ENCODE data around the gene GXYLT2. TPM values are rescaled to one million over a fixed set of nuclear protein-coding genes. Genes with fewer than 3 reads are reported as not detected.

GXYLT2 gene
- total and polyA plus RNA-seq, 2 experiments from 2014 or later: 2.0 to 5.8 TPM

DNA sequence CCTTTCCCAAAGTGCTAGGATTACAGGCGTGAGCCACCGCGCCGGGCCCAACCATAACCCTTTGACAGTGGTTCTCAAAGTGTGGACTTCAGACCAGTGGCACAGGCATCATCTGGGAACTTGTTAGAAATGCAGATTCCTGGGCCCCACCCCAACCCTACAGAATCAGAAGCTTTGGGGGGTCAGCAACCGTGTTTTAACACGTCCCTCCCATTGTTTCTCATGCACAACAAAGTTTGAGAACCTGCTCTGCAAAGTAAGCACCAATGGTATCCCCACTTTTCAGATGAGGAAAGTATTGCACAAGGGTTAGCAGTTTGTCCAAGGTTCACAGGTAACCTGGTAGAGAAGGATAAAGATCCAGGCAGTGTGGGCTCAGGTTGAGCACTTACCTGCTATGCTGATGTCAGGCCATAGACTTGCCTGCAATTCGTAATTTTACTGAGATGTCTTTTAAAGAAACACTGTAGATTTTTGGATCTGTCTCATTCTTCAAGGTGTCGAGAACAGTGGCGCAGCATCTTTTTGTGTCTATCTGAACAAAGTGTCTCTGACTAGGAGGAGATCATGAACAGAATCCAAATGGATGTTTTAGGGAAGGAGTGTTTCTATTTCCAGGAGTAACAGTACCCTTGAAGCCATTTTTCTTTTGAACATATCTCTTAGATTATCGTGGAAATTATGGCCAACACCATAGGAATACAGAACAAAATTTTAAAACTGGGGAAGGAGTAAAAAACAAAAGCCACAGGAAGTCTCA lies 2.5 kb downstream of the GXYLT2 start:
- Histone ChIP-seq H3K4me2 (no peak overlapping the region), H3K4me3 (no peak overlapping the region), H3K27me3 (ENCODE audit: insufficient read depth) (peaks cover 45% of the 10 kb centered on the region), H4K20me1 (replicated peaks; ENCODE audit: insufficient read depth) (peaks cover 5% of the 10 kb centered on the region; the same call in 1 of the 2 replicates), H3K27ac (ENCODE audit: low read depth) (no peak overlapping the region), H3K9me2 (ENCODE audit: insufficient read depth) (no peaks in the 10 kb centered on the region), H3K79me2 (replicated peaks; ENCODE audit: insufficient read depth) (no peaks in the 10 kb centered on the region), H2AFZ (no peak overlapping the region), H3F3A (replicated peaks; ENCODE audit: low read depth) (no peaks in the 10 kb centered on the region), H3K36me3 (ENCODE audit: insufficient read depth) (no peaks in the 10 kb centered on the region), H3K4me1 (ENCODE audit: insufficient read depth) (peaks cover 20% of the 10 kb centered on the region)
- DNase-seq (ENCODE audit: low spot score) (no peak), ATAC-seq (no peak)
- no peaks in the 10 kb centered on the region for H3K36me3 Mint-ChIP-seq (ENCODE audit: low read depth)
- no peaks in the 10 kb centered on the region for H3K9me3 Mint-ChIP-seq
- H3K4me1 Mint-ChIP-seq: peaks cover 29% of the 10 kb centered on the region
- no peak overlapping the region for H3K27ac Mint-ChIP-seq
- H3K4me3 Mint-ChIP-seq: no peak overlapping the region
- H3K27me3 Mint-ChIP-seq (ENCODE audit: insufficient read depth, low read depth, poor library complexity): peaks cover 17% of the 10 kb centered on the region
- TF ChIP-seq NANOG (IDR thresholded peaks at IDR 0.05; ENCODE audit: borderline replicate concordance) (no peak), EZH2 (IDR thresholded peaks at IDR 0.05; ENCODE audit: low read depth, unreplicated experiment) (no peak), EZH2phosphoT487 (IDR thresholded peaks at IDR 0.05; ENCODE audit: unreplicated experiment) (no peak), ZNF114 (CRISPR knock-in tag; IDR thresholded peaks at IDR 0.05) (no peak), CREB1 (CRISPR knock-in tag; IDR thresholded peaks at IDR 0.05; ENCODE audit: low read depth) (no peak), STAT1 (IDR thresholded peaks at IDR 0.05; ENCODE audit: unreplicated experiment) (no peak), POLR2AphosphoS5 (IDR thresholded peaks at IDR 0.05; ENCODE audit: low read depth) (no peak), JUNB (IDR thresholded peaks at IDR 0.05; ENCODE audit: unreplicated experiment) (no peak), ZNF331 (CRISPR knock-in tag; IDR thresholded peaks at IDR 0.05; ENCODE audit: low read depth) (no peak)
- TF ChIP-seq, protein P1, sequence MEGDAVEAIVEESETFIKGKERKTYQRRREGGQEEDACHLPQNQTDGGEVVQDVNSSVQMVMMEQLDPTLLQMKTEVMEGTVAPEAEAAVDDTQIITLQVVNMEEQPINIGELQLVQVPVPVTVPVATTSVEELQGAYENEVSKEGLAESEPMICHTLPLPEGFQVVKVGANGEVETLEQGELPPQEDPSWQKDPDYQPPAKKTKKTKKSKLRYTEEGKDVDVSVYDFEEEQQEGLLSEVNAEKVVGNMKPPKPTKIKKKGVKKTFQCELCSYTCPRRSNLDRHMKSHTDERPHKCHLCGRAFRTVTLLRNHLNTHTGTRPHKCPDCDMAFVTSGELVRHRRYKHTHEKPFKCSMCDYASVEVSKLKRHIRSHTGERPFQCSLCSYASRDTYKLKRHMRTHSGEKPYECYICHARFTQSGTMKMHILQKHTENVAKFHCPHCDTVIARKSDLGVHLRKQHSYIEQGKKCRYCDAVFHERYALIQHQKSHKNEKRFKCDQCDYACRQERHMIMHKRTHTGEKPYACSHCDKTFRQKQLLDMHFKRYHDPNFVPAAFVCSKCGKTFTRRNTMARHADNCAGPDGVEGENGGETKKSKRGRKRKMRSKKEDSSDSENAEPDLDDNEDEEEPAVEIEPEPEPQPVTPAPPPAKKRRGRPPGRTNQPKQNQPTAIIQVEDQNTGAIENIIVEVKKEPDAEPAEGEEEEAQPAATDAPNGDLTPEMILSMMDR (conservative IDR thresholded peaks at IDR 0.05; ENCODE audit: low read depth in 2 of 2): no peak
- TF ChIP-seq, protein P2, sequence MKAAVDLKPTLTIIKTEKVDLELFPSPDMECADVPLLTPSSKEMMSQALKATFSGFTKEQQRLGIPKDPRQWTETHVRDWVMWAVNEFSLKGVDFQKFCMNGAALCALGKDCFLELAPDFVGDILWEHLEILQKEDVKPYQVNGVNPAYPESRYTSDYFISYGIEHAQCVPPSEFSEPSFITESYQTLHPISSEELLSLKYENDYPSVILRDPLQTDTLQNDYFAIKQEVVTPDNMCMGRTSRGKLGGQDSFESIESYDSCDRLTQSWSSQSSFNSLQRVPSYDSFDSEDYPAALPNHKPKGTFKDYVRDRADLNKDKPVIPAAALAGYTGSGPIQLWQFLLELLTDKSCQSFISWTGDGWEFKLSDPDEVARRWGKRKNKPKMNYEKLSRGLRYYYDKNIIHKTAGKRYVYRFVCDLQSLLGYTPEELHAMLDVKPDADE (IDR thresholded peaks at IDR 0.05): no peak
- TF ChIP-seq, protein P3, sequence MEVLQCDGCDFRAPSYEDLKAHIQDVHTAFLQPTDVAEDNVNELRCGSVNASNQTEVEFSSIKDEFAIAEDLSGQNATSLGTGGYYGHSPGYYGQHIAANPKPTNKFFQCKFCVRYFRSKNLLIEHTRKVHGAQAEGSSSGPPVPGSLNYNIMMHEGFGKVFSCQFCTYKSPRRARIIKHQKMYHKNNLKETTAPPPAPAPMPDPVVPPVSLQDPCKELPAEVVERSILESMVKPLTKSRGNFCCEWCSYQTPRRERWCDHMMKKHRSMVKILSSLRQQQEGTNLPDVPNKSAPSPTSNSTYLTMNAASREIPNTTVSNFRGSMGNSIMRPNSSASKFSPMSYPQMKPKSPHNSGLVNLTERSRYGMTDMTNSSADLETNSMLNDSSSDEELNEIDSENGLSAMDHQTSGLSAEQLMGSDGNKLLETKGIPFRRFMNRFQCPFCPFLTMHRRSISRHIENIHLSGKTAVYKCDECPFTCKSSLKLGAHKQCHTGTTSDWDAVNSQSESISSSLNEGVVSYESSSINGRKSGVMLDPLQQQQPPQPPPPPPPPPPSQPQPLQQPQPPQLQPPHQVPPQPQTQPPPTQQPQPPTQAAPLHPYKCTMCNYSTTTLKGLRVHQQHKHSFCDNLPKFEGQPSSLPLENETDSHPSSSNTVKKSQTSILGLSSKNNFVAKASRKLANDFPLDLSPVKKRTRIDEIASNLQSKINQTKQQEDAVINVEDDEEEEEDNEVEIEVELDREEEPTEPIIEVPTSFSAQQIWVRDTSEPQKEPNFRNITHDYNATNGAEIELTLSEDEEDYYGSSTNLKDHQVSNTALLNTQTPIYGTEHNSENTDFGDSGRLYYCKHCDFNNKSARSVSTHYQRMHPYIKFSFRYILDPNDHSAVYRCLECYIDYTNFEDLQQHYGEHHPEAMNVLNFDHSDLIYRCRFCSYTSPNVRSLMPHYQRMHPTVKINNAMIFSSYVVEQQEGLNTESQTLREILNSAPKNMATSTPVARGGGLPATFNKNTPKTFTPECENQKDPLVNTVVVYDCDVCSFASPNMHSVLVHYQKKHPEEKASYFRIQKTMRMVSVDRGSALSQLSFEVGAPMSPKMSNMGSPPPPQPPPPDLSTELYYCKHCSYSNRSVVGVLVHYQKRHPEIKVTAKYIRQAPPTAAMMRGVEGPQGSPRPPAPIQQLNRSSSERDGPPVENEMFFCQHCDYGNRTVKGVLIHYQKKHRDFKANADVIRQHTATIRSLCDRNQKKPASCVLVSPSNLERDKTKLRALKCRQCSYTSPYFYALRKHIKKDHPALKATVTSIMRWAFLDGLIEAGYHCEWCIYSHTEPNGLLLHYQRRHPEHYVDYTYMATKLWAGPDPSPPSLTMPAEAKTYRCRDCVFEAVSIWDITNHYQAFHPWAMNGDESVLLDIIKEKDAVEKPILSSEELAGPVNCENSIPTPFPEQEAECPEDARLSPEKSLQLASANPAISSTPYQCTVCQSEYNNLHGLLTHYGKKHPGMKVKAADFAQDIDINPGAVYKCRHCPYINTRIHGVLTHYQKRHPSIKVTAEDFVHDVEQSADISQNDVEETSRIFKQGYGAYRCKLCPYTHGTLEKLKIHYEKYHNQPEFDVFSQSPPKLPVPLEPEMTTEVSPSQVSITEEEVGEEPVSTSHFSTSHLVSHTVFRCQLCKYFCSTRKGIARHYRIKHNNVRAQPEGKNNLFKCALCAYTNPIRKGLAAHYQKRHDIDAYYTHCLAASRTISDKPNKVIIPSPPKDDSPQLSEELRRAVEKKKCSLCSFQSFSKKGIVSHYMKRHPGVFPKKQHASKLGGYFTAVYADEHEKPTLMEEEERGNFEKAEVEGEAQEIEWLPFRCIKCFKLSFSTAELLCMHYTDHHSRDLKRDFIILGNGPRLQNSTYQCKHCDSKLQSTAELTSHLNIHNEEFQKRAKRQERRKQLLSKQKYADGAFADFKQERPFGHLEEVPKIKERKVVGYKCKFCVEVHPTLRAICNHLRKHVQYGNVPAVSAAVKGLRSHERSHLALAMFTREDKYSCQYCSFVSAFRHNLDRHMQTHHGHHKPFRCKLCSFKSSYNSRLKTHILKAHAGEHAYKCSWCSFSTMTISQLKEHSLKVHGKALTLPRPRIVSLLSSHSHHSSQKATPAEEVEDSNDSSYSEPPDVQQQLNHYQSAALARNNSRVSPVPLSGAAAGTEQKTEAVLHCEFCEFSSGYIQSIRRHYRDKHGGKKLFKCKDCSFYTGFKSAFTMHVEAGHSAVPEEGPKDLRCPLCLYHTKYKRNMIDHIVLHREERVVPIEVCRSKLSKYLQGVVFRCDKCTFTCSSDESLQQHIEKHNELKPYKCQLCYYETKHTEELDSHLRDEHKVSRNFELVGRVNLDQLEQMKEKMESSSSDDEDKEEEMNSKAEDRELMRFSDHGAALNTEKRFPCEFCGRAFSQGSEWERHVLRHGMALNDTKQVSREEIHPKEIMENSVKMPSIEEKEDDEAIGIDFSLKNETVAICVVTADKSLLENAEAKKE (CRISPR knock-in tag; IDR thresholded peaks at IDR 0.05): no peak
- TF ChIP-seq, protein P4, sequence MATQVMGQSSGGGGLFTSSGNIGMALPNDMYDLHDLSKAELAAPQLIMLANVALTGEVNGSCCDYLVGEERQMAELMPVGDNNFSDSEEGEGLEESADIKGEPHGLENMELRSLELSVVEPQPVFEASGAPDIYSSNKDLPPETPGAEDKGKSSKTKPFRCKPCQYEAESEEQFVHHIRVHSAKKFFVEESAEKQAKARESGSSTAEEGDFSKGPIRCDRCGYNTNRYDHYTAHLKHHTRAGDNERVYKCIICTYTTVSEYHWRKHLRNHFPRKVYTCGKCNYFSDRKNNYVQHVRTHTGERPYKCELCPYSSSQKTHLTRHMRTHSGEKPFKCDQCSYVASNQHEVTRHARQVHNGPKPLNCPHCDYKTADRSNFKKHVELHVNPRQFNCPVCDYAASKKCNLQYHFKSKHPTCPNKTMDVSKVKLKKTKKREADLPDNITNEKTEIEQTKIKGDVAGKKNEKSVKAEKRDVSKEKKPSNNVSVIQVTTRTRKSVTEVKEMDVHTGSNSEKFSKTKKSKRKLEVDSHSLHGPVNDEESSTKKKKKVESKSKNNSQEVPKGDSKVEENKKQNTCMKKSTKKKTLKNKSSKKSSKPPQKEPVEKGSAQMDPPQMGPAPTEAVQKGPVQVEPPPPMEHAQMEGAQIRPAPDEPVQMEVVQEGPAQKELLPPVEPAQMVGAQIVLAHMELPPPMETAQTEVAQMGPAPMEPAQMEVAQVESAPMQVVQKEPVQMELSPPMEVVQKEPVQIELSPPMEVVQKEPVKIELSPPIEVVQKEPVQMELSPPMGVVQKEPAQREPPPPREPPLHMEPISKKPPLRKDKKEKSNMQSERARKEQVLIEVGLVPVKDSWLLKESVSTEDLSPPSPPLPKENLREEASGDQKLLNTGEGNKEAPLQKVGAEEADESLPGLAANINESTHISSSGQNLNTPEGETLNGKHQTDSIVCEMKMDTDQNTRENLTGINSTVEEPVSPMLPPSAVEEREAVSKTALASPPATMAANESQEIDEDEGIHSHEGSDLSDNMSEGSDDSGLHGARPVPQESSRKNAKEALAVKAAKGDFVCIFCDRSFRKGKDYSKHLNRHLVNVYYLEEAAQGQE (IDR thresholded peaks at IDR 0.05; ENCODE audit: unreplicated experiment): no peak

Data from GM23338 (cell line).